ENCODE data around the gene MSRB3. TPM values are rescaled to one million over a fixed set of nuclear protein-coding genes. Genes with fewer than 3 reads are reported as not detected.

MSRB3 gene
- total and polyA plus RNA-seq, 2 of the 4 experiments (the other 2 are of a cell fraction) = 31.7 to 35.7 TPM

DNA sequence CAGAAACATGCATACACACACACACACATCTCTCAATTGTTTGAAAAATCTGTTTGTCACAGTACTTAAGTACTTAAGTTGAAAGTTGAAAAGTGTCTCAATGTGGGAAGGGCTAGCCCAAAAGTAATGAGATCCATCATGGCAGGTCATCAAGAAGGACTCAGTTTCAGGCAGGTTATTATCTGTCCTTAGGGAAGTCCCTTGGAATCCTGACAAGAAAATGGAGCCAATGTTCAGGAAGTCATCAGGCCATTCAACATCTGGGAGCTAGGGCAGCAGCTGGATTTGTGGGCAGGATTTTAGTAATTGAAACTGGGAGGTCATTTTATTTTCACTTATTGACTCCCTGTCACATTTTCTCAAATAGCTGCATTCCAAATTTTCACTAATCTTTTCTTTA, 56.0 kb downstream of the MSRB3 start:
- CTCF ChIA-PET = no interaction called here
- Histone ChIP-seq H4K5ac (ENCODE audit: low read depth, low read length) (peak overlapping the region; percentile 14), H2BK15ac (ENCODE audit: low read depth, low read length) (peak overlapping the region; percentile 79; the same call in 1 of the 3 replicates), H2AFZ (replicated peaks; ENCODE audit: low read length, poor library complexity) (no peak overlapping the region), H2AK5ac (ENCODE audit: low read depth, low read length) (peak overlapping the region; percentile 65), H4K8ac (ENCODE audit: low read depth in 2 of 2, low read length in 2 of 2) (peak overlapping the region; percentile 60 to 73; a peak in 3 of 4 replicates), H3K18ac (ENCODE audit: low read depth, low read length) (peak overlapping the region; percentile 62), H2BK20ac (ENCODE audit: low read depth, low read length) (peak overlapping the region; percentile 88), H3K27me3 (ENCODE audit: control insufficient read depth, insufficient read depth, low read length) (no peaks in the 10 kb centered on the region), H3K79me1 (ENCODE audit: low read depth in 1 of 2, low read length in 2 of 2) (peaks cover 3 to 13% of the 10 kb centered on the region in 2 experiments; a peak in 2 of 4 replicates), H4K91ac (ENCODE audit: insufficient read depth, low read depth, low read length) (peak overlapping the region; percentile 47), H4K20me1 (ENCODE audit: insufficient read depth, low read length) (no peaks in the 10 kb centered on the region), H3K4me2 (ENCODE audit: low read depth, low read length) (no peak overlapping the region), H3K14ac (replicated peaks; ENCODE audit: low read depth, low read length) (peak overlapping the region; percentile 80), H2BK5ac (ENCODE audit: low read depth, low read length, poor library complexity, severe bottlenecking) (peak overlapping the region; percentile 88), H3K9me1 (ENCODE audit: insufficient read depth, low read length) (0 out of 2 replicates have a peak, but pooled peaks cover 7% of the 10 kb centered on the region), H3K56ac (ENCODE audit: extremely low read depth, insufficient read depth, low read length) (no peak overlapping the region; the same call in 1 of the 2 replicates), H3K36me3 (ENCODE audit: control insufficient read depth, insufficient read depth, low read length) (peaks cover 6% of the 10 kb centered on the region; the same call in 1 of the 2 replicates), H3K4ac (ENCODE audit: low read depth, low read length) (peak overlapping the region; percentile 65), H2BK120ac (ENCODE audit: low read depth, low read length) (peak overlapping the region; percentile 84), H3K27ac (ENCODE audit: insufficient read depth, low read length) (peak overlapping the region; percentile 86; the same call in 1 of the 2 replicates), H3K9me3 (ENCODE audit: control insufficient read depth, insufficient read depth, low read length) (peaks cover 3% of the 10 kb centered on the region; the same call in 1 of the 2 replicates), H3K4me3 (ENCODE audit: insufficient read depth, low read depth, low read length) (no peak overlapping the region), H3K23ac (ENCODE audit: low read depth, low read length) (peak overlapping the region; percentile 80; the same call in 1 of the 2 replicates), H2AK9ac (replicated peaks; ENCODE audit: low read depth, low read length, poor library complexity) (no peak overlapping the region), H3K4me1 (ENCODE audit: control insufficient read depth, insufficient read depth, low read length) (peaks cover 10% of the 10 kb centered on the region), H3K9ac (ENCODE audit: low read depth, low read length) (no peak overlapping the region)
- TF ChIP-seq RAD21 (IDR thresholded peaks at IDR 0.05; ENCODE audit: low read length) (no peak), BHLHE40 (IDR thresholded peaks at IDR 0.05; ENCODE audit: low read depth, low read length) (no peak), MAZ (IDR thresholded peaks at IDR 0.05; ENCODE audit: borderline replicate concordance, low read depth, low read length) (no peak), RCOR1 (IDR thresholded peaks at IDR 0.05; ENCODE audit: insufficient replicate concordance, low read length) (no peak), MXI1 (IDR thresholded peaks at IDR 0.05; ENCODE audit: borderline replicate concordance, low read depth, low read length) (no peak), MAFK (IDR thresholded peaks at IDR 0.05; ENCODE audit: low read depth, low read length) (no peak), CEBPB (IDR thresholded peaks at IDR 0.05; ENCODE audit: low read depth, low read length) (no peak), NFE2L2 (IDR thresholded peaks at IDR 0.05; ENCODE audit: low read depth, low read length) (no peak), CHD1 (IDR thresholded peaks at IDR 0.05; ENCODE audit: low read depth, low read length) (no peak), FOS (IDR thresholded peaks at IDR 0.05; ENCODE audit: low read depth, low read length) (no peak), RFX5 (IDR thresholded peaks at IDR 0.05; ENCODE audit: low read depth, low read length) (no peak)
- TF ChIP-seq, protein P1, sequence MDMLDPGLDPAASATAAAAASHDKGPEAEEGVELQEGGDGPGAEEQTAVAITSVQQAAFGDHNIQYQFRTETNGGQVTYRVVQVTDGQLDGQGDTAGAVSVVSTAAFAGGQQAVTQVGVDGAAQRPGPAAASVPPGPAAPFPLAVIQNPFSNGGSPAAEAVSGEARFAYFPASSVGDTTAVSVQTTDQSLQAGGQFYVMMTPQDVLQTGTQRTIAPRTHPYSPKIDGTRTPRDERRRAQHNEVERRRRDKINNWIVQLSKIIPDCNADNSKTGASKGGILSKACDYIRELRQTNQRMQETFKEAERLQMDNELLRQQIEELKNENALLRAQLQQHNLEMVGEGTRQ (IDR thresholded peaks at IDR 0.05; ENCODE audit: low read depth, low read length) = no peak
- TF ChIP-seq, protein P2, sequence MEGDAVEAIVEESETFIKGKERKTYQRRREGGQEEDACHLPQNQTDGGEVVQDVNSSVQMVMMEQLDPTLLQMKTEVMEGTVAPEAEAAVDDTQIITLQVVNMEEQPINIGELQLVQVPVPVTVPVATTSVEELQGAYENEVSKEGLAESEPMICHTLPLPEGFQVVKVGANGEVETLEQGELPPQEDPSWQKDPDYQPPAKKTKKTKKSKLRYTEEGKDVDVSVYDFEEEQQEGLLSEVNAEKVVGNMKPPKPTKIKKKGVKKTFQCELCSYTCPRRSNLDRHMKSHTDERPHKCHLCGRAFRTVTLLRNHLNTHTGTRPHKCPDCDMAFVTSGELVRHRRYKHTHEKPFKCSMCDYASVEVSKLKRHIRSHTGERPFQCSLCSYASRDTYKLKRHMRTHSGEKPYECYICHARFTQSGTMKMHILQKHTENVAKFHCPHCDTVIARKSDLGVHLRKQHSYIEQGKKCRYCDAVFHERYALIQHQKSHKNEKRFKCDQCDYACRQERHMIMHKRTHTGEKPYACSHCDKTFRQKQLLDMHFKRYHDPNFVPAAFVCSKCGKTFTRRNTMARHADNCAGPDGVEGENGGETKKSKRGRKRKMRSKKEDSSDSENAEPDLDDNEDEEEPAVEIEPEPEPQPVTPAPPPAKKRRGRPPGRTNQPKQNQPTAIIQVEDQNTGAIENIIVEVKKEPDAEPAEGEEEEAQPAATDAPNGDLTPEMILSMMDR (conservative IDR thresholded peaks at IDR 0.05; ENCODE audit: low read depth, low read length) = no peak
- TF ChIP-seq, protein P3, sequence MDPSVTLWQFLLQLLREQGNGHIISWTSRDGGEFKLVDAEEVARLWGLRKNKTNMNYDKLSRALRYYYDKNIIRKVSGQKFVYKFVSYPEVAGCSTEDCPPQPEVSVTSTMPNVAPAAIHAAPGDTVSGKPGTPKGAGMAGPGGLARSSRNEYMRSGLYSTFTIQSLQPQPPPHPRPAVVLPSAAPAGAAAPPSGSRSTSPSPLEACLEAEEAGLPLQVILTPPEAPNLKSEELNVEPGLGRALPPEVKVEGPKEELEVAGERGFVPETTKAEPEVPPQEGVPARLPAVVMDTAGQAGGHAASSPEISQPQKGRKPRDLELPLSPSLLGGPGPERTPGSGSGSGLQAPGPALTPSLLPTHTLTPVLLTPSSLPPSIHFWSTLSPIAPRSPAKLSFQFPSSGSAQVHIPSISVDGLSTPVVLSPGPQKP (IDR thresholded peaks at IDR 0.05; ENCODE audit: borderline replicate concordance, low read depth, low read length) = no peak
- BruUV-seq (replicated peaks) = no TSS peak
- in situ Hi-C loops (cut with MboI; ENCODE audit: low sequenced_read_pairs) = no loop called here
- DNase-seq = peak; percentile 32
- ATAC-seq (ENCODE audit: low read depth) = no peak
- POLR2A ChIA-PET (ENCODE audit: unreplicated experiment) = interaction anchor here (0.6 kb wide), 1 partner anchor 491 kb away, joined by 3 read pairs; no protein-coding TSS in a partner anchor
- intact Hi-C loops (cut with micrococcal nuclease) = no loop called here
- dilution Hi-C loops (cut with HindIII; ENCODE audit: low sequenced_read_pairs, unreplicated experiment) = no loop called here

Data from IMR-90 (cell line).